DMS 273 treated with DMSO at 0.1 percent for 48 hours (cell line): ENCODE measurements around the gene AMDHD2.

ENCODE experiments used
- DNase-seq: peaks from one replicate; lab custom pipeline; 2025; lab: John Stamatoyannopoulos, UW

Gene AMDHD2

GRCh38 chr16:2482708-2483534 lies 37.2 kb upstream of the AMDHD2 start:
- DNase-seq: peak; percentile 80

GRCh38 chr16:2483939-2484897 lies 36.0 kb upstream of the AMDHD2 start:
- DNase-seq: no peak

GRCh38 chr16:2484898-2485508 lies 35.2 kb upstream of the AMDHD2 start:
- DNase-seq: no peak

DNA sequence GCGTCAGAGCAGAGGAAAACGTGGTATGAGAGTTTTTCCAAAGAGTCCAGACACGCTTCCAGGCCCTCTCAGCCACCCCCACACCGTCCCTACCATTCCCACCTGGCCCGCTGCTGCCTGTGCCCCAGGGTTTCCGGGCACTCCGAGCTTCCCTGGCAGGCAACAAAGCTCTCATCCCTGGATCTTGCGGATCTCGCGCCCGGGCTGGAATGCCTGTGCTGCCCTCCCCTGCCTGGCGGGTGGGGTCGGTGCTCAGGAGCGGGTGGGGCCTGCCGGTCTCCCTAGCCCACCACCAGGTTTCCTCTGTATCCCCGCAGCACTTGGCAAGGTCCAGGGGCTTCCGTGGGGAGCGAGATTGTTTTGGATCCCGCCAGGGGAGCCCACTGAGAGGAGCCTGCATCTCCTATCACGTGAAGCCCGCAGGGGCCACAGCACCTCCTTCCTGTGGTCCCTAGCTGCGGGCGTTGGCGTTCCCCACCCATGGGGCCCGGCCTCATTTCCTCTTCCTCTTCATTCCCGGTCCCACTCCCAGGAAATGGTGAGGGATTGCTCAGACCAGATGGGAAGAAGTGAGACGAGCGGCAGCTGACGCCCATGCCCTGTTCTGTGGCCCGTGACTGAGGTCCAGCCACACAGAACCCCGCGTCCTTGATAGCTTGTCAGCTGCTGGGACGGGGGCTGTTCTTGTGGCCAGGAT lies 34.2 kb upstream of the AMDHD2 start:
- no peak for DNase-seq

GRCh38 chr16:2486645-2487516 lies 33.3 kb upstream of the AMDHD2 start:
- DNase-seq: no peak

- DNase-seq: no peak
These were observed 32.7 kb upstream of the AMDHD2 start for GRCh38 chr16:2487517-2487842.

- no peak for DNase-seq
These were observed 32.2 kb upstream of the AMDHD2 start for GRCh38 chr16:2487903-2488531.

DNA sequence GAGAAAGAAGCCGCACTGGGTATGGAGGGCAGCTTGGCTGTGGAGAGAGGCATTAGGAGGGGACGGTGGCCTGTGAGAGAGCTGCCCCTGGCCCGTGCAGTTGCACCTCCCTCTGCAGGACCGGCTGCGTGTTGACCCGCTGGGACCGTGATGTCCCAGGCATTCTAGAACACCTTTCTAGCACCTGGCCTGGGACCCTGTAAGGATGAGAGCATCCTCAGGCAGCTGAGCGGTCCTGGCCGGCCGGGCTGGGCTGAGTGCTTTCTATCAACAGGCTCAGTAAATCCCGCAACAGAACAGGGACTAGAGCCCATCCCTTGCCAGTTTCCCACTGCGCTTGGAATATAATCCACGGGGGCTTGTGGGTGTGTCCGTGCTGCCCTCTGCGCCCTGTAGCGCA lies 30.6 kb upstream of the AMDHD2 start:
- no peak for DNase-seq

GRCh38 chr16:2490190-2491105 lies 29.7 kb upstream of the AMDHD2 start:
- DNase-seq: no peak

GRCh38 chr16:2492292-2492691 lies 27.9 kb upstream of the AMDHD2 start:
- no peak for DNase-seq

- DNase-seq: no peak
These were observed 26.6 kb upstream of the AMDHD2 start for GRCh38 chr16:2493605-2494004.

DNA sequence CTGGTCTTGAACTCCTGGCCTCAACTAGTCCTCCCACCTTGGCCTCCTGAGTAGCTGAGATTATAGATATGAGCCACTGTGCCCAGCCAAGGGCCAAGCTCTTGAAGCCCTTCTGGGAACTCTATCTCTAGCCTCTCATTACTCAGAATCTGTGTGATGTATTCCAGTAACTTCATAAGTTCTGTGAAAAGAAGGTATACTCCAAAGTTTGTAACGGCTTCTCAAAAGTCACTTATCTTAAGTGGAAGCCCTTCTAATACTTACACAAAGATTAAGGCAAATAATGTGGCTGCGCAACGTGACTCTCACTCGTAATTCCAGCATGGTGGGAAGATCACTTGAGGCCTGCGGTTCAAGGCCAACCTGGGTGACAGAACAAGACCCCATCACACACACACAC lies 25.6 kb upstream of the AMDHD2 start:
- DNase-seq: no peak

DNA sequence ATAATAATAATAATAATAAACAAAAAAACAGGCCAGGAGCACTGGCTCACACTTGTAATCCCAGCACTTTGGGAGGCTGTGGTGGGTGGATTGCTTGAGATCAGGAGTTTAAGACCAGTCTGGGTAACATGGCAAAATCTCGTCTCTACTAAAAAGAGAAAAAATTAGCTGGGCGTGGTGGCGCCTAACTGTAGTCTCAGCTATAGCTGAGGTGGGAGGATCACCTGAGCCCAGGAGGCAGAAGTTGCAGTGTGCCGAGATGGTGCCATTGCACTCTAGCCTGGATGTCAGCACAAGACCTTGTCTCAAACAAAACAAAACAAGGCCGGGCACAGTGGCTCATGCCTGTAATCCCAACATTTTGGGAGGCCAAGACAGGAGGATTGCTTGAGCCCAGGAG lies 25.1 kb upstream of the AMDHD2 start:
- DNase-seq: no peak

GRCh38 chr16:2496223-2497115 lies 23.7 kb upstream of the AMDHD2 start:
- no peak for DNase-seq

DNA sequence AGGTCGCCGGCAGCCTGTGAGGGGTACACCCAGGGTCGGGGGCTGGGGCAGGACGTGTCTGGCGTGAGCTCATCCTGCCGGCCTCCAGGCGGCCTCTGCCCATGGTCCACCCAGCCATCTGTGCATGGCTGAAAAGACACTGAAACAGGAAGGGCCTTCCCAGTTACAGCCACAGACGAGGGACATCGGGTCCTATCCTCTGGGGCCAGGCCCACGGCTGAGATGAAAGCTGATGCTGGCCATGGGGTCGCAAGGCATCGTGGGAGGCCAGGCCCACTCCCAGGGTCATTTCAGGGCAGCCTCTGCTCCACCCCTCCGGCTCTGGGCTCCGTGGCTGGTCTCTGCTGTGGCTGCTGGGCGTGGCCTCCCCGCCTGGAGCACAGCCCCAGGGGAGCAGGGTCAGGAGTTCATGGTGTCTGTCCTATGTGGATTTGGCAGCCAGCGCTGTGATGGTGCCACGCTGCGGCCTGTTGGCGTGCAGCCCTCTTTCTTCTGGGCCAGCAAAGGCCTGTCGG lies 23.0 kb upstream of the AMDHD2 start:
- peak; percentile 65 for DNase-seq

DNA sequence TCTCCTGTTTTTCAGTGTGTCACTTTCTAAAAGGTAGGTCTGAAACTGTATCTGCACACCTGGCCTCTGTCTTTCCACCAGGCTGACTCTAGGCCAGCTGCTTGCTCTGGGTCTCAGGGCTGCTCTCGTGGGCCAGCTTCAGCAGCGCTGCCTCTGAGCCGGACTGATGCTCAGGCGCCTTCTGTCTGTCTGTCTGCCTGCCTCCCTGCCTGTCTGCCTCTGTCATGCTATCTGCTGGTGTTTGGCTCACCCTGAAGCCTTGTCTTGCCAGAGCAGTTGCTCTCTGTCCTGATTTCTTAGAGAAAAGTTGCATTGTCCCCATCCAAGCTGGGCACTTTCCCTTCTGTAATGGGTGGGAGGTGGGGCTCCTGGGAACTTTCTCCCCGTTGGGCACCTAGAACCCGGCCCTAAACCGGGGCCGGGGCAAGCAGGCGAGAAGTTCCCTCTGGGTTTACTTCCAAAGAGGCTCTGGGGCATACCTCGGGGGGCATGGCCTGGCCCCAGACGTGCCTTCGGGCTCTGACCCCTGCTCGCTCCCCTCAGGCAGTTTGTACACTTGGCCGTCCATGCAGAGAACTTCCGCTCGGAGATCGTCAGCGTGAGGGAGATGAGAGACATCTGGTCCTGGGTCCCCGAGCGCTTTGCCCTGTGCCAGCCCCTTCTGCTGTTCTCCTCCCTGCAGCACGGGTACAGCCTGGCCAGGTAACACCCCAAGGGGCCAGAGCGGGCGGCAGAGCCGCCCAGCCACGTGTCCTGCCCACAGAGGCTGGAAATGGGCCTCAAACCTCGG lies 22.3 kb upstream of the AMDHD2 start:
- DNase-seq: no peak

- no peak for DNase-seq
These were observed 21.5 kb upstream of the AMDHD2 start for GRCh38 chr16:2498531-2499253.
